HepG2 (cell line): ENCODE measurements around the gene OR1B1. TPM values are rescaled to one million over a fixed set of nuclear protein-coding genes. Genes with fewer than 3 reads are reported as not detected.

Source experiments
- ATAC-seq: fragments of 200-7000 bp; cut with Tn5 transposase; 3 replicates; pipeline ENCODE4 v1.9.1; 2020; ENCODE audit warnings: mild to moderate bottlenecking, moderate library complexity
- BruUV-seq: library from RNA; stranded (reverse); fragments of 400-500 nt; replicated peaks from 2 replicates; lab custom pipeline; 2021; lab: Mats Ljungman, UMichigan
- CTCF ChIA-PET: fragments of 300-600 bp; formaldehyde crosslinking; extraction: SDS; loops from one replicate; lab custom pipeline; 2021; ENCODE audit warnings: low total read pairs, inconsistent platforms, low intra/inter-chr PET ratio; lab: Yijun Ruan, JAX
- POLR2A ChIA-PET: fragments of 350-600 bp; sonication (Branson Sonifier 250); formaldehyde crosslinking; loops from one replicate; lab custom pipeline; 2020; ENCODE audit warnings: antibody characterized with exemption, inconsistent platforms; lab: Yijun Ruan, JAX
- DNase-seq: peaks from one replicate; pipeline ENCODE4 v3.0.0-alpha.2; 2015; ENCODE audit warnings: low spot score
- FAIRE-seq: peaks from 3 replicates; lab custom pipeline; 2011; peaks lifted over from hg19 to GRCh38; lab: Jason Lieb, UNC
- H2AFZ ChIP-seq: one replicate; pipeline ENCODE4 v1.6.1; 2011; ENCODE audit warnings: low read length, inconsistent platforms
- H3K27ac ChIP-seq: fragments of 300-600 bp; 3 replicates; pipeline ENCODE4 v1.8.0; 2011; ENCODE audit warnings: mixed run types, mild to moderate bottlenecking, mixed read lengths, low read length, inconsistent platforms; ENCODE audit not compliant: insufficient read depth; ENCODE audit errors: extremely low read length
- H3K27me3 ChIP-seq, 2 experiments: fragments of 200-600 bp in 1 of 2; 2 replicates in 1 of 2; 3 replicates in 1 of 2; pipeline versions ENCODE4 v1.6.0 to v1.8.0; 2011; ENCODE audit warnings: low read length in 2 of 2, mild to moderate bottlenecking in 2 of 2, moderate library complexity in 2 of 2, inconsistent platforms in 1 of 2; ENCODE audit not compliant: insufficient read depth in 2 of 2, control insufficient read depth in 1 of 2
- H3K36me3 ChIP-seq, 2 experiments: fragments of 200-600 bp in 1 of 2; replicated peaks in 1 of 2; 2 replicates in 1 of 2; 3 replicates in 1 of 2; pipeline versions ENCODE4 v1.5.1 to v1.8.0; 2011; ENCODE audit warnings: low read length in 2 of 2, inconsistent platforms in 1 of 2; ENCODE audit not compliant: insufficient read depth in 2 of 2, control insufficient read depth in 1 of 2
- H3K4me1 ChIP-seq: 2 replicates; pipeline ENCODE4 v1.5.1; 2012; ENCODE audit warnings: low read length, inconsistent platforms; ENCODE audit not compliant: insufficient read depth
- H3K4me2 ChIP-seq: 2 replicates; pipeline ENCODE4 v1.6.0; 2011; ENCODE audit warnings: low read depth, low read length, inconsistent platforms
- H3K4me3 ChIP-seq, 3 experiments: fragments of 200-600 bp in 1 of 3; sonication (generic), shearing (Covaris generic) in 1 of 3; replicated peaks in 1 of 3; 2 replicates each; pipeline ENCODE4 v1.5.1; 2011 to 2016; ENCODE audit warnings: low read length in 3 of 3, inconsistent platforms in 2 of 3, low read depth in 2 of 3, mild to moderate bottlenecking in 2 of 3, control low read depth in 1 of 3, mixed read lengths in 1 of 3; ENCODE audit not compliant: insufficient read depth in 1 of 3
- H3K79me2 ChIP-seq: one replicate; pipeline ENCODE4 v1.6.1; 2011; ENCODE audit warnings: low read length, inconsistent platforms; ENCODE audit not compliant: insufficient read depth
- H3K9ac ChIP-seq: 2 replicates; pipeline ENCODE4 v1.6.0; 2011; ENCODE audit warnings: mild to moderate bottlenecking, low read depth, low read length, inconsistent platforms; ENCODE audit not compliant: insufficient read depth
- H3K9me3 ChIP-seq: 2 replicates; pipeline ENCODE4 v1.5.1; 2012; ENCODE audit warnings: mild to moderate bottlenecking, low read length
- H4K20me1 ChIP-seq: 2 replicates; pipeline ENCODE4 v1.6.0; 2011; ENCODE audit warnings: inconsistent platforms, mild to moderate bottlenecking, low read length, moderate library complexity; ENCODE audit not compliant: insufficient read depth
- ATF1 ChIP-seq: IDR thresholded peaks from 2 replicates; pipeline ENCODE4 v1.6.1; 2016; ENCODE audit warnings: mild to moderate bottlenecking, control low read depth
- KMT2B ChIP-seq: IDR thresholded peaks from 2 replicates; pipeline ENCODE4 v1.6.1; 2016; ENCODE audit warnings: missing genetic modification reagents, missing compliant biosample characterization
- MAFG ChIP-seq: sonication (generic); formaldehyde crosslinking; IDR thresholded peaks from 2 replicates; pipeline ENCODE4 v1.5.1; 2020; ENCODE audit warnings: mild to moderate bottlenecking, missing genetic modification reagents
- NR2F6 ChIP-seq, 2 experiments: IDR thresholded peaks; 2 replicates each; pipeline ENCODE4 v1.6.1; 2016; ENCODE audit warnings: antibody characterized with exemption in 1 of 2, mild to moderate bottlenecking in 1 of 2
- PLSCR1 ChIP-seq: sonication (generic); formaldehyde crosslinking; IDR thresholded peaks from 2 replicates; pipeline ENCODE4 v1.5.0; 2020; ENCODE audit warnings: missing genetic modification reagents, mild to moderate bottlenecking, borderline replicate concordance
- PRPF4 ChIP-seq: fragments of 200-400 bp; formaldehyde crosslinking; IDR thresholded peaks from 2 replicates; pipeline ENCODE4 v1.6.1; 2016; ENCODE audit warnings: low read length, low read depth; ENCODE audit not compliant: poor library complexity, severe bottlenecking
- RBAK ChIP-seq: sonication (generic); formaldehyde crosslinking; IDR thresholded peaks from 2 replicates; pipeline ENCODE4 v1.5.1; 2020; ENCODE audit warnings: mild to moderate bottlenecking, missing genetic modification reagents
- RFX3 ChIP-seq: IDR thresholded peaks from 2 replicates; pipeline ENCODE4 v1.6.1; 2016; ENCODE audit warnings: missing biosample characterization, missing genetic modification reagents
- RNF2 ChIP-seq: fragments of 450-650 bp; conservative IDR thresholded peaks from 2 replicates; pipeline ENCODE4 v1.6.1; 2016; ENCODE audit warnings: low read depth
- ZNF496 ChIP-seq: sonication (generic); formaldehyde crosslinking; IDR thresholded peaks from 2 replicates; pipeline ENCODE4 v1.8.1; 2023; ENCODE audit warnings: mild to moderate bottlenecking, moderate library complexity, missing genetic modification reagents; ENCODE audit not compliant: insufficient replicate concordance
- ZNF704 ChIP-seq: sonication (generic); formaldehyde crosslinking; IDR thresholded peaks from 2 replicates; pipeline ENCODE4 v1.8.1; 2023; ENCODE audit warnings: mild to moderate bottlenecking, inconsistent platforms, moderate library complexity, missing genetic modification reagents, borderline replicate concordance
- ZNF75D ChIP-seq: sonication (generic); formaldehyde crosslinking; IDR thresholded peaks from 2 replicates; pipeline ENCODE4 v1.8.1; 2023; ENCODE audit warnings: missing genetic modification reagents, mild to moderate bottlenecking, borderline replicate concordance
- WGBS: methylation state at CpG from one replicate; pipeline ENCODE4 v1.1.6; 2017; ENCODE audit warnings: low lambda C conversion rate; 5-methylcytosine and 5-hydroxymethylcytosine counted together
- in situ Hi-C: cut with HindIII; loops from 2 replicates; pipeline ENCODE4 v1.10.0; 2017; ENCODE audit warnings: low pct_unique_long_range_greater_than_20kb; ENCODE audit not compliant: extremely low pct_ligation_motif_present
- intact Hi-C: fragments of 100-400 bp; cut with micrococcal nuclease; formaldehyde crosslinking; loops from one replicate; pipeline ENCODE4 v1.10.0; 2022; ENCODE audit not compliant: unreplicated experiment
- polyA plus RNA-seq, 8 experiments: library from polyadenylated mRNA; depleted of rRNA in 3 of 8; stranded (reverse) in 7 of 8; unstranded in 1 of 8; fragments of >200 nt; fragmentation: Illumina TruSeq in 4 of 8; extraction: Trizol in 4 of 8; gene quantifications; 2 replicates each; pipeline versions ENCODE4 v1.2.1 to v1.2.3, GENCODE V29; 2011 to 2016; ENCODE audit warnings: low read depth in 4 of 8, missing spikeins in 1 of 8, mixed read lengths in 1 of 8; ENCODE audit not compliant: insufficient read depth in 1 of 8
- total RNA-seq, 5 experiments: library from RNA; depleted of rRNA; stranded (reverse); fragments of >200 nt; fragmentation: Illumina TruSeq; extraction: Trizol; gene quantifications; 2 replicates each; pipeline ENCODE4 v1.2.3, GENCODE V29; 2016; ENCODE audit warnings: low read depth in 1 of 5

OR1B1 gene
- total and polyA plus RNA-seq, 2 of the 13 experiments (the other 11 are each of a cell fraction or from before 2014, with no cell fraction given) = not detected

- Histone ChIP-seq H3K27me3 (no peaks in the 10 kb centered on the region), H3K9me3 (peaks cover 5% of the 10 kb centered on the region; the same call in 1 of the 2 replicates), H3K9ac (no peak overlapping the region)
- TF ChIP-seq NR2F6 (IDR thresholded peaks at IDR 0.05) (no peak), NR2F6 (CRISPR knock-in tag; IDR thresholded peaks at IDR 0.05) (no peak), PRPF4 (no peak), ZNF704 (CRISPR knock-in tag) (no peak), ZNF496 (CRISPR knock-in tag) (no peak), ATF1 (no peak), RNF2 (no peak)
- TF ChIP-seq, all 625 proteins: peak for 0
- DNase-seq = no peak
- Histone ChIP-seq H3K4me3 (no peak overlapping the region), H3K4me1 (no peaks in the 10 kb centered on the region), H3K27ac (no peak overlapping the region), H4K20me1 (no peaks in the 10 kb centered on the region), H3K79me2 (no peaks in the 10 kb centered on the region), H3K4me2 (no peak overlapping the region), H2AFZ (no peak overlapping the region), H3K36me3 (no peaks in the 10 kb centered on the region)
- no peak for ATAC-seq
- ChIA-PET POLR2A (no interaction called here), CTCF (no interaction called here)
- no peak for FAIRE-seq
- intact Hi-C loops (no loop called here), in situ Hi-C loops (no loop called here)
- no TSS peak for BruUV-seq
- WGBS = 4% methylated on average over 2 of the region's 2 CpGs
Observed at GRCh38 chr9:122672481-122672880, 15.1 kb upstream of the OR1B1 start.

GRCh38 chr9:122661416-122661815, 4.0 kb upstream of the OR1B1 start, which contains the start of gene OR1L1:
TSS of gene OR1L1 (plus strand) at chr9:122661716. CDS start at chr9:122661716, 0 bp downstream.
- intact Hi-C loops = no loop called here
- Histone ChIP-seq H4K20me1 (no peaks in the 10 kb centered on the region), H3K9ac (no peak within 1 kb of the TSS), H3K36me3 (no peaks in the 10 kb centered on the region), H3K4me3 (no peak within 1 kb of the TSS), H2AFZ (no peak within 1 kb of the TSS), H3K27ac (no peak within 1 kb of the TSS), H3K79me2 (no peaks in the 10 kb centered on the region), H3K4me2 (no peak within 1 kb of the TSS), H3K4me1 (peaks cover 17% of the 10 kb centered on the region), H3K27me3 (no peaks in the 10 kb centered on the region), H3K9me3 (no peaks in the 10 kb centered on the region)
- FAIRE-seq (no peak), DNase-seq (no peak), ATAC-seq (no peak)
- ChIA-PET CTCF (no interaction called here), POLR2A (no interaction called here)
- BruUV-seq = no TSS peak
- in situ Hi-C loops = no loop called here
- WGBS = 0% methylated on average over 2 of the region's 2 CpGs
- TF ChIP-seq RFX3 = no peak
- TF ChIP-seq KMT2B (CRISPR knock-in tag) = no peak
- no peak for TF ChIP-seq PLSCR1 (CRISPR knock-in tag)
- no peak for TF ChIP-seq ZNF75D
- no peak for TF ChIP-seq RBAK
- no peak for TF ChIP-seq MAFG (CRISPR knock-in tag)
